Transverse colon (tissue), 4 donors: Measurements from ENCODE around the gene TRPM4. TPM values are rescaled to one million over a fixed set of nuclear protein-coding genes. Genes with fewer than 3 reads are reported as not detected.
A peak's percentile ranks its signal among the peaks of the same experiment; 100 is the strongest.

Experiments
- DNase-seq: peaks from one replicate; pipeline ENCODE4 v3.0.0-alpha.2; 2019
- H3K27ac ChIP-seq, 4 donors: fragments of 200-600 bp; sonication (generic); 2 replicates each; pipeline ENCODE4 v1.5.1; 2016 to 2018; ENCODE audit warnings: inconsistent platforms in 4 of 4
- H3K27me3 ChIP-seq: fragments of 200-600 bp; sonication (generic); 2 replicates; pipeline ENCODE4 v1.5.1; 2017; ENCODE audit warnings: inconsistent platforms
- H3K36me3 ChIP-seq, 4 donors: fragments of 200-600 bp; sonication (generic); 2 replicates each; pipeline ENCODE4 v1.5.1; 2017 to 2019; ENCODE audit warnings: inconsistent platforms in 4 of 4
- H3K4me1 ChIP-seq, 4 donors: fragments of 200-600 bp; sonication (generic); 2 replicates each; pipeline ENCODE4 v1.5.1; 2017 to 2020; ENCODE audit warnings: inconsistent platforms in 4 of 4
- H3K4me3 ChIP-seq, 4 donors: fragments of 200-600 bp; sonication (generic); 1 replicate in 1 of 4; 2 replicates in 3 of 4; pipeline versions ENCODE4 v1.5.1 to v1.6.1; 2017 to 2019; ENCODE audit warnings: inconsistent platforms in 4 of 4
- H3K9me3 ChIP-seq, 2 donors: fragments of 200-600 bp; sonication (generic); 2 replicates each; pipeline ENCODE4 v1.5.1; 2017 to 2019; ENCODE audit warnings: inconsistent platforms in 2 of 2
- CTCF ChIP-seq, 5 experiments: fragments of 200-600 bp in 3 of 5; fragments of 450-650 bp in 2 of 5; sonication (generic) in 3 of 5; IDR thresholded peaks; 1 replicate in 2 of 5; 2 replicates in 3 of 5; pipeline ENCODE4 v1.5.1; 2016 to 2017; ENCODE audit warnings: antibody characterized with exemption in 5 of 5, inconsistent platforms in 3 of 5, mild to moderate bottlenecking in 2 of 5, moderate library complexity in 1 of 5
- EP300 ChIP-seq: sonication (generic); formaldehyde crosslinking; IDR thresholded peaks from one replicate; pipeline ENCODE4 v1.6.1; 2017; ENCODE audit warnings: antibody characterized with exemption, low read depth
- POLR2A ChIP-seq: fragments of 450-650 bp; IDR thresholded peaks from one replicate; pipeline ENCODE4 v1.6.1; 2016; ENCODE audit warnings: antibody characterized with exemption, mild to moderate bottlenecking, moderate library complexity
- POLR2AphosphoS5 ChIP-seq, 3 donors: sonication (generic); formaldehyde crosslinking; IDR thresholded peaks; one replicate each; pipeline ENCODE4 v1.6.1; 2016; ENCODE audit warnings: antibody characterized with exemption in 3 of 3
- WGBS, 2 donors: methylation state at CpG; one replicate each; pipeline ENCODE4 v1.1.5; 2018; ENCODE audit warnings: low coverage in 1 of 2; 5-methylcytosine and 5-hydroxymethylcytosine counted together
- in situ Hi-C, 4 donors: fragments of 200-750 bp; cut with MboI; loops; one replicate each; pipeline versions ENCODE4 v1.15.0 to v1.15.1; 2017; ENCODE audit warnings: low sequenced_read_pairs in 3 of 4, low pct_ligation_motif_present in 1 of 4, low pct_unique_long_range_greater_than_20kb in 1 of 4
- intact Hi-C: fragments of 100-400 bp; cut with DNase I; formaldehyde crosslinking; loops from one replicate; pipeline ENCODE4 v1.15.1; 2023; ENCODE audit warnings: low total_unique reads
- total RNA-seq, 4 donors: library from RNA; depleted of rRNA; stranded (reverse); fragments of >200 nt; gene quantifications; one replicate each; pipeline ENCODE4 v1.1.0, GENCODE V29; 2016

Gene TRPM4
- total RNA-seq, 4 donors from 2014 or later = 247 to 884 (median 568) TPM

GRCh38 chr19:49116544-49116943, 41.0 kb upstream of the TRPM4 start:
- Histone ChIP-seq H3K27ac (no peak overlapping the region), H3K4me3 (no peak overlapping the region), H3K9me3 (no peaks in the 10 kb centered on the region), H3K4me1 (peaks cover 19 to 42% (median 39%) of the 10 kb centered on the region in 4 donors), H3K36me3 (no peaks in the 10 kb centered on the region), H3K27me3 (peaks cover 9% of the 10 kb centered on the region)
- intact Hi-C loops (no loop called here), in situ Hi-C loops (no loop called here)
- WGBS, 2 donors = 7% methylated on average over 1 of the region's 1 CpG; no CpG with 5 or more reads in 1 of the 2 donors
- TF ChIP-seq CTCF (IDR thresholded peaks at IDR 0.05) = no peak
- no peak for TF ChIP-seq EP300
- no peak for DNase-seq

- in situ Hi-C loops = no loop called here
These were observed 39.7 kb upstream of the TRPM4 start for GRCh38 chr19:49117677-49118564.

GRCh38 chr19:49118565-49119410, 38.8 kb upstream of the TRPM4 start, which contains the start of gene C19orf73:
C19orf73 (minus strand) TSS chr19:49119143; CDS start chr19:49119022, 121 bp downstream.
- intact Hi-C loops = no loop called here
- peak within 1 kb of the TSS; percentile 93 to 97 (median 96) for H3K27ac ChIP-seq
- H3K27me3 ChIP-seq = peaks cover 9% of the 10 kb centered on the region
- H3K4me1 ChIP-seq = peaks cover 19 to 37% (median 33%) of the 10 kb centered on the region in 4 donors
- peak; percentile 97 for DNase-seq
- H3K36me3 ChIP-seq = no peaks in the 10 kb centered on the region
- 0% methylated on average over 43 of the region's 85 CpGs; no CpG with 5 or more reads in 1 of the 2 donors for WGBS, 2 donors
- H3K4me3 ChIP-seq = peak within 1 kb of the TSS; percentile 43 to 77 (median 57)
- in situ Hi-C loops = no loop called here
- no peaks in the 10 kb centered on the region for H3K9me3 ChIP-seq
- TF ChIP-seq POLR2AphosphoS5 (IDR thresholded peaks at IDR 0.05) (peak; percentile 68 to 81 (median 68)), EP300 (no peak), POLR2A (peak; percentile 67), CTCF (IDR thresholded peaks at IDR 0.05) (peak in 4 of 5 experiments; percentile 8 to 58 (median 31))

More at GRCh38 chr19:49117677-49118564, 39.7 kb upstream of the TRPM4 start:
- intact Hi-C loops = no loop called here
- Histone ChIP-seq H3K27ac (peak overlapping the region; percentile 93 to 97 (median 96)), H3K27me3 (peaks cover 9% of the 10 kb centered on the region), H3K9me3 (no peaks in the 10 kb centered on the region), H3K36me3 (no peaks in the 10 kb centered on the region), H3K4me1 (peaks cover 19 to 42% (median 39%) of the 10 kb centered on the region in 4 donors), H3K4me3 (peak overlapping the region in 3 of 4 donors; percentile 43 to 77 (median 63))
- 62% methylated on average over 26 of the region's 26 CpGs; no CpG with 5 or more reads in 1 of the 2 donors for WGBS, 2 donors
- TF ChIP-seq POLR2A (no peak), POLR2AphosphoS5 (IDR thresholded peaks at IDR 0.05) (no peak), EP300 (no peak), CTCF (IDR thresholded peaks at IDR 0.05) (no peak)
- DNase-seq = no peak
